CMK (cell line): Measurements from ENCODE around the gene KCTD4.

Source experiments
- DNase-seq: peaks from one replicate; pipeline ENCODE4 v3.0.0-alpha.2; 2010; ENCODE audit warnings: low read depth

The KCTD4 gene

GRCh38 chr13:45174478-45174877 lies 26.4 kb downstream of the KCTD4 start:
- no peak for DNase-seq

- no peak for DNase-seq
Measured at GRCh38 chr13:45168555-45168930, 32.3 kb downstream of the KCTD4 start.

GRCh38 chr13:45167611-45168554 lies 33.0 kb downstream of the KCTD4 start:
- DNase-seq = no peak

- no peak for DNase-seq
Measured at GRCh38 chr13:45166858-45167257, 34.0 kb downstream of the KCTD4 start.

- no peak for DNase-seq
Measured at GRCh38 chr13:45162821-45163220, 38.0 kb downstream of the KCTD4 start.

GRCh38 chr13:45162194-45162593 lies 38.7 kb downstream of the KCTD4 start:
- DNase-seq = no peak

- no peak for DNase-seq
Measured at GRCh38 chr13:45156565-45157361, 44.1 kb downstream of the KCTD4 start.

- no peak for DNase-seq
Measured at GRCh38 chr13:45149964-45150363, 50.9 kb downstream of the KCTD4 start.

GRCh38 chr13:45143346-45143751 lies 57.5 kb downstream of the KCTD4 start:
- DNase-seq = no peak
